Hepatocyte (in vitro differentiated cells): Measurements from ENCODE around the gene CRIP2.

Experiments used
- EZH2 ChIP-seq: fragments of 200-600 bp; sonication (generic); IDR thresholded peaks from 2 replicates; pipeline ENCODE4 v1.6.1; 2016; ENCODE audit warnings: antibody characterized with exemption, mild to moderate bottlenecking, borderline replicate concordance
- TF ChIP-seq, protein P1 (sequence below): fragments of 200-600 bp; sonication (generic); IDR thresholded peaks from 2 replicates; pipeline ENCODE4 v1.5.1; 2016; ENCODE audit warnings: antibody characterized with exemption, mild to moderate bottlenecking; ENCODE audit not compliant: poor library complexity

DNA sequence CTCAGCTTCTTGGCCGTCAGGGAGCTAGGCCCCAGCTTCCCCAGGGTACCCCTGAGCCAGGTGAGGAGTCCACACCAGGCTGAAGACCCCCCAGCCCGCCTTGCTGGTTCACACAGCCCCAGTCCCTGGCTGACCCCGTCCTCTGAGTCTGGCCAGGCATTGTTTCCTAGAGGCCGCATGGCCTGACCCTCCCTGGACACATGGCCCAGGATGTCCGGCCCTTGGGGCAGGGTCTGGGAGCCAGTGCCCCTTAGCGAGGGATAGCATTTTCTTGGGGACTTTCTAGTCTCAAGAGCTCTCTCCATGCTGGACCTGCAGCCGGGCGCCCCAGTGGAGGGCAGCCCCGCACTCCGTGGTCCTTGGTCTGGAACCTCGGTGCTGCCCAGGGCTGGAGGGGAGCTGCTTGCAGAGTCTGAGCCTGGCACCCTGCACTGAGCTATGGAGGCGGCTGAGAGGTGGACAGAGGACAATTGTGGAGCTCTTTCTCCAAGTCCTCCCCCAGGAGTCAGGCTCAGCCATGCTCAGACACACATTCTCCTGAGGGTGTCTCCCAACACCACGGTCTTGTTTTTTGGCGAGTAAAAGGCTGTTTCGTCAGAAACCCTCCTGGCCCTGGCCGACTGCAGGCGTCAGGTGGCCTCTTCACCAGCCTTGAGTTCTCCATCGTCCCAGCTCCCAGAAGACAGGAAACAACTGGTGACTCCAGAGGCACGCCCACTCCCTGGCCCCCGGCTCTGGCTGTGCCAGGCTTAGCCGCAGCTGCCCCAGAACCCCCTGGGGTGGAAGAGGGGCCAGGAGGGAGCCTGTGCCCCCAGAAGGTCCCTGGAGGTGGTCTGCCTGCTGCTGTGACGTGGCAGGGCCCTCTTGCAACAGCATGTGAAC, 17.6 kb upstream of the CRIP2 start:
- TF ChIP-seq, protein P1, sequence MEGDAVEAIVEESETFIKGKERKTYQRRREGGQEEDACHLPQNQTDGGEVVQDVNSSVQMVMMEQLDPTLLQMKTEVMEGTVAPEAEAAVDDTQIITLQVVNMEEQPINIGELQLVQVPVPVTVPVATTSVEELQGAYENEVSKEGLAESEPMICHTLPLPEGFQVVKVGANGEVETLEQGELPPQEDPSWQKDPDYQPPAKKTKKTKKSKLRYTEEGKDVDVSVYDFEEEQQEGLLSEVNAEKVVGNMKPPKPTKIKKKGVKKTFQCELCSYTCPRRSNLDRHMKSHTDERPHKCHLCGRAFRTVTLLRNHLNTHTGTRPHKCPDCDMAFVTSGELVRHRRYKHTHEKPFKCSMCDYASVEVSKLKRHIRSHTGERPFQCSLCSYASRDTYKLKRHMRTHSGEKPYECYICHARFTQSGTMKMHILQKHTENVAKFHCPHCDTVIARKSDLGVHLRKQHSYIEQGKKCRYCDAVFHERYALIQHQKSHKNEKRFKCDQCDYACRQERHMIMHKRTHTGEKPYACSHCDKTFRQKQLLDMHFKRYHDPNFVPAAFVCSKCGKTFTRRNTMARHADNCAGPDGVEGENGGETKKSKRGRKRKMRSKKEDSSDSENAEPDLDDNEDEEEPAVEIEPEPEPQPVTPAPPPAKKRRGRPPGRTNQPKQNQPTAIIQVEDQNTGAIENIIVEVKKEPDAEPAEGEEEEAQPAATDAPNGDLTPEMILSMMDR: no peak
- no peak for TF ChIP-seq EZH2
